Measurements from ENCODE around the gene STX10. TPM values are rescaled to one million over a fixed set of nuclear protein-coding genes. Genes with fewer than 3 reads are reported as not detected.

The STX10 gene
- total RNA-seq, 1 experiment from 2014 or later: 43.6 TPM

DNA sequence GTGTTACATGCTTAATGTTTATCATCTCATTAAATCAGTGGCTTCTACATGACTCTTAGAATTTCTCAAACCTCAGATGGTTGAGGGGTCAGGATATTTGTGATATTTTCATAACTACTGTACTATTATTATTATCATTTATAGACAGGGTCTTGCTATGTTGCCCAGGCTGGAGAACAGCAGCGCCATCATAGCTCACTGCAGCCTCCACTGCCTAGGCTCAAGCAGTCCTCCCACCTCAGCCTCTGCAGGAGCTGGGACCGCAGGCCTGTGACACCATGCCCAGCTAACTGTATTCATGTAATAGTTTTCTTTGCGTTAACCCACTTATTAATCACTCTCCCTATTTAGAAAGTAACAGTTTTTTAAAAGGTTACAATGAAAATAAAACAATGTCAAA lies 9.5 kb upstream of the STX10 start:
- no TSS peak for BruUV-seq (replicated peaks)
- in situ Hi-C loops (cut with HindIII; ENCODE audit: low pct_unique_long_range_greater_than_20kb, low sequenced_read_pairs) (no loop called here), intact Hi-C loops (cut with micrococcal nuclease; ENCODE audit: unreplicated experiment) (no loop called here)
- Histone ChIP-seq H3K4me1 (ENCODE audit: control insufficient read depth, insufficient read depth, low read length) (peaks cover 41% of the 10 kb centered on the region), H3K27ac (ENCODE audit: low read length) (no peak overlapping the region), H3K36me3 (ENCODE audit: control insufficient read depth, insufficient read depth, low read length) (no peaks in the 10 kb centered on the region), H3K9me3 (ENCODE audit: control insufficient read depth, insufficient read depth, low read depth, low read length) (no peaks in the 10 kb centered on the region), H3K27me3 (ENCODE audit: control insufficient read depth, insufficient read depth, low read length) (no peaks in the 10 kb centered on the region), H3K4me3 (ENCODE audit: low read depth in 2 of 2, low read length in 2 of 2) (no peak overlapping the region)
- ATAC-seq (no peak), DNase-seq (ENCODE audit: low read depth, low spot score) (no peak)
- ChIA-PET CTCF (no interaction called here), POLR2A (no interaction called here)
- TF ChIP-seq, protein P1, sequence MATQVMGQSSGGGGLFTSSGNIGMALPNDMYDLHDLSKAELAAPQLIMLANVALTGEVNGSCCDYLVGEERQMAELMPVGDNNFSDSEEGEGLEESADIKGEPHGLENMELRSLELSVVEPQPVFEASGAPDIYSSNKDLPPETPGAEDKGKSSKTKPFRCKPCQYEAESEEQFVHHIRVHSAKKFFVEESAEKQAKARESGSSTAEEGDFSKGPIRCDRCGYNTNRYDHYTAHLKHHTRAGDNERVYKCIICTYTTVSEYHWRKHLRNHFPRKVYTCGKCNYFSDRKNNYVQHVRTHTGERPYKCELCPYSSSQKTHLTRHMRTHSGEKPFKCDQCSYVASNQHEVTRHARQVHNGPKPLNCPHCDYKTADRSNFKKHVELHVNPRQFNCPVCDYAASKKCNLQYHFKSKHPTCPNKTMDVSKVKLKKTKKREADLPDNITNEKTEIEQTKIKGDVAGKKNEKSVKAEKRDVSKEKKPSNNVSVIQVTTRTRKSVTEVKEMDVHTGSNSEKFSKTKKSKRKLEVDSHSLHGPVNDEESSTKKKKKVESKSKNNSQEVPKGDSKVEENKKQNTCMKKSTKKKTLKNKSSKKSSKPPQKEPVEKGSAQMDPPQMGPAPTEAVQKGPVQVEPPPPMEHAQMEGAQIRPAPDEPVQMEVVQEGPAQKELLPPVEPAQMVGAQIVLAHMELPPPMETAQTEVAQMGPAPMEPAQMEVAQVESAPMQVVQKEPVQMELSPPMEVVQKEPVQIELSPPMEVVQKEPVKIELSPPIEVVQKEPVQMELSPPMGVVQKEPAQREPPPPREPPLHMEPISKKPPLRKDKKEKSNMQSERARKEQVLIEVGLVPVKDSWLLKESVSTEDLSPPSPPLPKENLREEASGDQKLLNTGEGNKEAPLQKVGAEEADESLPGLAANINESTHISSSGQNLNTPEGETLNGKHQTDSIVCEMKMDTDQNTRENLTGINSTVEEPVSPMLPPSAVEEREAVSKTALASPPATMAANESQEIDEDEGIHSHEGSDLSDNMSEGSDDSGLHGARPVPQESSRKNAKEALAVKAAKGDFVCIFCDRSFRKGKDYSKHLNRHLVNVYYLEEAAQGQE (IDR thresholded peaks at IDR 0.05; ENCODE audit: insufficient read depth in 1 of 2, low read depth in 2 of 2, low read length in 1 of 2): no peak
- TF ChIP-seq SIN3A (IDR thresholded peaks at IDR 0.05; ENCODE audit: borderline replicate concordance, insufficient read depth, low read depth, low read length) (no peak), TCF7L2 (IDR thresholded peaks at IDR 0.05; ENCODE audit: low read depth, low read length) (no peak), POLR2AphosphoS5 (IDR thresholded peaks at IDR 0.05; ENCODE audit: low read depth, low read length) (no peak), CTCF (IDR thresholded peaks at IDR 0.05) (no peak)

DNA sequence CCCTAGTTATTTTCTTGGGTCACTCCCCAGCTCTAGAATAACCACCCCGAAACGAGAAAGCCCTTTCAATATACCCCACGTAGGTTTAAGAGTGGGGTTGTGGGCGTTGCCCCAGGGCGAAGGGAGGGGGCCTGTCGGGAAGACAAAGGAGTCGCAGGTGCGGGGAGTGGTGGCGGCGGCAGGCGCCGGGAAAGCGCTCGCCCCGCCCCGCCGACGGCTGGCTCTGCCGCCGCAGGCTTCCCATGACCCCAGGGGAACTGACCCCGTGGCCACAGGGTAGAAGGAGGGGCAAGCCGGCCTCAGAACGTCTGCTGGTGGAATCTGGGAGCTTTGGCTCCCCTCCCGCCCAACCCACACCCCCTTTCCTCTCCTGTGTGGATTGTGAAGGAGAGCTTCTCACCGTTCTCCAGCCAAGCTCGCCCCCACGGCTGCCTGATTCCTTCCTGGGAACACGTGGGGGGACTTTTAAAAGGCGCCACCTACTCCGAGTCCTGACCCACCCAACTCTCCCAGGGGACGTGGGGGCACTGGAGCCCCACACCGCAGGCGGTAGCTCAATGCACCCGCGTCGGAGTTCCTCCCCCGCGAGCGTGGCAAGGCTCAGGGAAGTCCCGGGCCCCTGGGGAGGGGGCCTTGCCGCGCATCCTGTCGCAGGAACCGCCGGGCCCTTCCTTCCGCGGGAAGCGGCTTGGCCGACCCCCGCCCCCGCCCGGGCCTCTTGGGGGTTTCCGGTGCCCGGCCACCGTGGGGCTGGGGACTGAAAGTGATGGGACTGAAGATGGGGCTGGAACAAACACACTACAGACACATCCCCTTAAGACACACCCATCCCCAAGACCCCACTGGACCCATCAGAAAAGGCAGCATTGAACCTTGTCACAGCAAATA lies 5.5 kb upstream of the STX10 start:
- Histone ChIP-seq H3K27me3 (ENCODE audit: control insufficient read depth, insufficient read depth, low read length) (no peaks in the 10 kb centered on the region), H3K4me1 (ENCODE audit: control insufficient read depth, insufficient read depth, low read length) (peaks cover 15% of the 10 kb centered on the region), H3K9me3 (ENCODE audit: control insufficient read depth, insufficient read depth, low read depth, low read length) (no peaks in the 10 kb centered on the region), H3K27ac (ENCODE audit: low read length) (peak overlapping the region; percentile 96), H3K36me3 (ENCODE audit: control insufficient read depth, insufficient read depth, low read length) (peaks cover 7% of the 10 kb centered on the region; the same call in 1 of the 2 replicates), H3K4me3 (ENCODE audit: low read depth in 2 of 2, low read length in 2 of 2) (peak overlapping the region; percentile 68 to 90)
- DNase-seq (ENCODE audit: low read depth, low spot score): no peak
- peak; percentile 28 for ATAC-seq
- BruUV-seq (replicated peaks): no TSS peak
- POLR2A ChIA-PET: interaction anchor here (0.5 to 1.2 kb wide), 6 partner anchors 8 to 364 kb away, joined by 3 to 12 read pairs (median 4); partner anchors contain the start of gene JUNB
- in situ Hi-C loops (cut with HindIII; ENCODE audit: low pct_unique_long_range_greater_than_20kb, low sequenced_read_pairs) (no loop called here), intact Hi-C loops (cut with micrococcal nuclease; ENCODE audit: unreplicated experiment) (no loop called here)
- TF ChIP-seq TCF7L2 (IDR thresholded peaks at IDR 0.05; ENCODE audit: low read depth, low read length) (peak; percentile 83; the same call in 1 of the 2 replicates), SIN3A (IDR thresholded peaks at IDR 0.05; ENCODE audit: borderline replicate concordance, insufficient read depth, low read depth, low read length) (0 out of 2 replicates have a peak, but pooled peaks have one; percentile 56), POLR2AphosphoS5 (IDR thresholded peaks at IDR 0.05; ENCODE audit: low read depth, low read length) (peak; percentile 60), CTCF (IDR thresholded peaks at IDR 0.05) (no peak)
- TF ChIP-seq, protein P1 (IDR thresholded peaks at IDR 0.05; ENCODE audit: insufficient read depth in 1 of 2, low read depth in 2 of 2, low read length in 1 of 2): no peak
- CTCF ChIA-PET: interaction anchor here (1.2 kb wide), 1 partner anchor 178 kb away, joined by 5 read pairs; no protein-coding TSS in a partner anchor

Measured in Panc1 (cell line).